WI38 (cell line): ENCODE data around the gene ETV3L.

Experiments used
- H3K4me3 ChIP-seq: 2 replicates; pipeline ENCODE4 v1.5.1; 2011; ENCODE audit warnings: low read depth, mild to moderate bottlenecking, control low read depth, low read length
- CTCF ChIP-seq: IDR thresholded peaks from 2 replicates; pipeline ENCODE4 v1.5.1; 2012; ENCODE audit warnings: low read depth, mild to moderate bottlenecking, control low read depth, low read length

Gene ETV3L

DNA sequence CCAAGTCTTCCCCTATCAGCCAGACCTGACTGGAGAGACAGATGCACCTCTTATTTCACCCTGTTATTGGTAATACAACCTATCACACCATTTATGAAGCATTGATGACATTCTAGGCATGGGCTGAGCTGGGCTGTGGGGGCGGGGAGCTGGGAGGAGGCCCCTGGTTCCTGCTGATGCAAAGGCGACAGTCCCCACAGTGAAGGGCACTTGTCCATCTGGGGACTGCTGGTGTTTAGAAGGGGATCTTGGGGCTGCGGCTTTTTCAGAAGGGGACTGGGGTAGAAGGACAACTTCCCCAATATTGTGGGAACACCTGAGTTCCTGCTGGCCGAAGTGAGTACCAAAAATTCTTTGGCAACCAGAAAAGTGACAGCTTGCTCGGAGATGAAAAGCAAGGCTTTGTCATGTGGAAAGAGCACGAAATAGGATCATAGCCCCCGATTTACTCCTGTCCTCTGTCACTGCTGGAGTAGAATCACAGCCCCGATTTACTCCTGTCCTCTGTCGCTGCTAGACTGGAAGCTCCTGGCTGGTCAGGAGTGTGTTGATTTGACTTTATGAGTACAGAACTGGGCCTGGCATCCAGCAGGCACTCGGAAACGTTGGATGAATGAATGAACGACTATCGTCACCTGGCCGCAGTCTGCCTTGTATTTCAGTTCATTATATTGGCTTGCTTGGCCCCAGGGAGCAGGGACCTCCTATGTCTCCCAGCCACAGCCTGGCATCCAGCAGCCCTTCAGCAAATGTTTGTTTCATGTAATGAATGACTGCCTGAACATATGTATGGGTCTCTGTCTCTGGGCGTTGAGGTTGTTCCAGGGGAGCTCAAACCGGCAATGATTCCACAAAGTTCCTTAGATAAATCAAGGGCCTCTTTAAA lies 16.5 kb upstream of the ETV3L start:
- H3K4me3 ChIP-seq: no peak overlapping the region
- no peak for TF ChIP-seq CTCF

DNA sequence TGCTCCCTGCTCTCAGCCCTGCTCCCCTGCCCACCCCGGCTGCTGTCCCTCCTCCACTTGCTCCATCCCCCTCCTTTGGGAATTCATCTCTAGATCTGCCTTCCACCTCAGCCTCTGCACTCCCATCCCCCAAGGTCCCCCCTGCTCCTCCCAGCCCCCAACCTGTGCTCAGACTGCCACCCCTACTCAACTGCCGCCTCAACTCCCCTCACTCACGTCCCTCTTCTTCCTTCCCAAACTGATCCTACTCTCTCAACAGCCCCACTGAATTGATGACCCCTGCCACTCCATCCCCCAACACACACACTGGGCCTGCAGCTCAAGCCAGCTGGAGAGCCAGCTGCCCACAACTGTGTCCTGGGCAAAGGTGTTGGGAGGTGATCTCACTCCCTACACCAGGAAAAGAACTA lies 15.8 kb upstream of the ETV3L start:
- no peak for TF ChIP-seq CTCF
- H3K4me3 ChIP-seq: no peak overlapping the region

GRCh38 chr1:157114183-157115121 lies 14.8 kb upstream of the ETV3L start:
- TF ChIP-seq CTCF: no peak
- H3K4me3 ChIP-seq: no peak overlapping the region

DNA sequence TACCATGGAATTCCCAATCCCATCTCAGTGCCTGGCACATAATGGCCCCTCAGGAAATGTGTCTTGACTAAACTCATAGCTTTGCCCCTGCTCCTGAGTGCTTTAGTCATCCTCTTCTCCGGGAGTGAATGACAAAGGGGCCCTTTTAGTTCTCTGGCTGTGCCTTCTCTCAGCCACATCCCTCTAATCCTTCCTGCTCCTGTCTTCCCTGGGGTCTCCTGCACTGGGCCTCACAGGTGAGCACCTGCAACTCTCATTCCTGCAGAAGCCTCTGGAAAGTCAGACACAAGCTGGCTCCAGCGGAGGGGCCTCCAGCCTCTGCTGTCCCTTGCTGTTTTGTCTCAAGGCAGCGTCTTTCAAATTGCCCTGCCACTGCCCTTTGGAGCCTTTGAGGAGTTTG lies 14.0 kb upstream of the ETV3L start:
- TF ChIP-seq CTCF: no peak
- no peak overlapping the region for H3K4me3 ChIP-seq

GRCh38 chr1:157113106-157113505 lies 13.5 kb upstream of the ETV3L start:
- no peak for TF ChIP-seq CTCF
- no peak overlapping the region for H3K4me3 ChIP-seq

GRCh38 chr1:157112186-157112867 lies 12.7 kb upstream of the ETV3L start:
- no peak overlapping the region for H3K4me3 ChIP-seq
- no peak for TF ChIP-seq CTCF
